GM12878 (cell line): ENCODE measurements around the gene PMM2.
A peak's percentile ranks its signal among the peaks of the same experiment; 100 is the strongest.

Experiments
- CREB1 ChIP-seq: IDR thresholded peaks from 2 replicates; pipeline ENCODE4 v1.6.1; 2012; ENCODE audit warnings: low read depth, mild to moderate bottlenecking, inconsistent platforms
- CTCF ChIP-seq, 3 experiments: IDR thresholded peaks in 2 of 3; conservative IDR thresholded peaks in 1 of 3; 2 replicates each; pipeline ENCODE4 v1.5.1; 2011; ENCODE audit warnings: low read depth in 3 of 3, low read length in 3 of 3, mild to moderate bottlenecking in 3 of 3, control low read depth in 2 of 3, moderate library complexity in 2 of 3, inconsistent platforms in 1 of 3, mixed read lengths in 1 of 3; ENCODE audit not compliant: control insufficient read depth in 2 of 3, insufficient read depth in 1 of 3; ENCODE audit errors: extremely low read depth in 1 of 3
- EGR1 ChIP-seq, 2 experiments: IDR thresholded peaks; 1 replicate in 1 of 2; 2 replicates in 1 of 2; pipeline ENCODE4 v1.6.1; 2011 to 2012; ENCODE audit warnings: low read depth in 2 of 2, low read length in 2 of 2, borderline replicate concordance in 1 of 2, mild to moderate bottlenecking in 1 of 2, moderate library complexity in 1 of 2
- EZH2 ChIP-seq: IDR thresholded peaks from 2 replicates; pipeline ENCODE4 v1.6.1; 2012; ENCODE audit warnings: low read depth, mild to moderate bottlenecking, control low read depth, inconsistent platforms, low read length, borderline replicate concordance; ENCODE audit not compliant: control insufficient read depth
- HDAC2 ChIP-seq: fragments of 200-600 bp; sonication (generic); IDR thresholded peaks from 2 replicates; pipeline ENCODE4 v1.6.1; 2017
- MYC ChIP-seq: IDR thresholded peaks from 2 replicates; pipeline ENCODE4 v1.6.1; 2011; ENCODE audit warnings: mild to moderate bottlenecking, low read length, moderate library complexity, inconsistent platforms; ENCODE audit not compliant: insufficient read depth, insufficient replicate concordance, insufficient read length, severe bottlenecking
- PBX3 ChIP-seq: IDR thresholded peaks from 2 replicates; pipeline ENCODE4 v1.6.1; 2011; ENCODE audit warnings: mild to moderate bottlenecking, low read depth, low read length, moderate library complexity; ENCODE audit not compliant: insufficient replicate concordance
- PML ChIP-seq: IDR thresholded peaks from 2 replicates; pipeline ENCODE4 v1.6.1; 2012; ENCODE audit warnings: low read length, inconsistent platforms
- POLR2A ChIP-seq: IDR thresholded peaks from 2 replicates; pipeline ENCODE4 v1.6.1; 2011; ENCODE audit warnings: low read depth, mild to moderate bottlenecking, low read length
- POLR2AphosphoS5 ChIP-seq: IDR thresholded peaks from 2 replicates; pipeline ENCODE4 v1.6.1; 2011; ENCODE audit warnings: mild to moderate bottlenecking, low read length, inconsistent platforms
- RFX5 ChIP-seq: IDR thresholded peaks from 2 replicates; pipeline ENCODE4 v1.6.1; 2011; ENCODE audit warnings: low read depth, low read length, improper control_type of control experiment
- STAT1 ChIP-seq: fragments of 450-650 bp; conservative IDR thresholded peaks from 2 replicates; pipeline ENCODE4 v1.6.1; 2014; ENCODE audit warnings: antibody characterized with exemption, mild to moderate bottlenecking

DNA sequence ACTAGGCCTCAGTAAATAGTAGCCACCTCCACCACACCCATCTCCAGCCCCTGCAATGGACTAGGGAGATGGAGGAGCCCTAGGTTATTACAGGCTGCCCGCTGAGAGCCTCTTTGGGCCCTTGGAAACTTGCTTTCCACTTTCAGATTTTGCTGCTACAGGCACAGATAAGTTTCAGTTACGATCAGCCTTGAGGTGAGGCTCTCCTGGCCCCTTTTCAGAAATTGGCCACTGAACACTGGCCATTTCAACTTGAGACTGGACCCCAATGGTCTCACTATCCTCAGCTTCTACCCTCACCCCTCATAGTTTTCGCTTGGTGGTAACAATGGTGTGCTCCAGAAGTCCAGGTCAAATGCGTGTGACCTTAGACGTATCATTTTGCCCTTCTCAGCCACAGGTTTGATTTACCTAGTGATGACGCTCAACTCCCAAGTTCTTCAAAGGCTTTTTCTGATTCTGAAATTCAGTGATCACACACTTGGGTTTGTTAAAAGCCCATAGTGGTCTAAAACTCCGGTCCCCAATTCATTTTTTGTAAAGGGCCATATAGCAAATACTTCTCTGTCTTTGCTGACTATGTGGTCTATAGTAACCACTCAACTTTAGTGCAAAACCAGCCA, 1.0 kb downstream of the PMM2 start:
- TF ChIP-seq POLR2A (no peak), CTCF (IDR thresholded peaks at IDR 0.05 in 2 of 3, conservative IDR thresholded peaks at IDR 0.05 in 1 of 3; ENCODE audit: control insufficient read depth in 2 of 3, extremely low read depth in 1 of 3, insufficient read depth in 1 of 3, low read depth in 3 of 3, low read length in 3 of 3) (no peak), PML (no peak), EZH2 (no peak), STAT1 (no peak), EGR1 (IDR thresholded peaks at IDR 0.05; ENCODE audit: borderline replicate concordance in 1 of 2, low read depth in 2 of 2, low read length in 2 of 2) (no peak), RFX5 (no peak), CREB1 (no peak), MYC (no peak), PBX3 (no peak), POLR2AphosphoS5 (0 out of 2 replicates have a peak, but pooled peaks have one; percentile 38), HDAC2 (no peak)
